ENCODE results near the gene HMGCLL1.

The HMGCLL1 gene

DNA sequence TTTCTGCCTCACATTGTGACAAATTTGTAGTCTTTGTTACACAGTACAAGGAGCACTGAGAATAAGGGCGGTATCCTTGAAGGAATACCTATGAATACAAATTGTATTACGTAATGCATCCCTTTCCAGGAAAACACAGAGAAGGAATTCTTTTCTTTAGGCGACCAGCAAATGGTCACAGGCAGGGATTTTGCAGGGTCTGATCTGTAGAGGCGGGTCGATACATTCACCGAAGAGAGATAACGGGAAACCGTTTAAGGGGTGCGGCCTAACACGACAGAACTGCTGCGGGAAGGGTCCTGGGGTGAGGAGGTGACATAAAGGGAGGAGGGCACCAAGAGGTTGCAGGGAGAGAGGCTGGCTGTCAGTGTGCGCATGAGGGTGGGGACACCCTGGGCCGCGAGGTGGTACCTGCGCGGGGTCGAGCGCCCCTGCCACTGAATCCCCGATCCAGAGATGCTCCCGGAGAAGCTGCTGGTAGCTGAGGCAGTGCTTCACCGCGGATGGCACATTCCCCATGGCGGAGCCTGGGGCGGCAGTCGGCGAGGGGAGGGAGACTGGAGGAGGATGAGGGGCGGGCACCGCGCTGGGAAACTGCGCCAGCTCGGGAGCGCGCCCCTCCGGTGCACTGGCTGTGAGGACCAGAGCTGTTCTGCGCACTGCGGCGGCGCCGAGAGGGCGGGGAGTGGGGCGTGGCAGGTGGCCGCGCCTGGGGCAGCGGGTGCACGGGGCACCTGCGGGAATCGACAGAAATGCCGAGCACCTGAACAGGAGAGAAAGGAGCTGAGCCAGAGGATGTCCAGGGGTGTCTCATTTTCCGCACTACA is at the start of gene HMGCLL1:
TSS of gene HMGCLL1 (minus strand) at position 656 of the 827 bp plus-strand sequence. CDS start at position 519, 137 bp downstream.
- DNase-seq, result no peak

DNA sequence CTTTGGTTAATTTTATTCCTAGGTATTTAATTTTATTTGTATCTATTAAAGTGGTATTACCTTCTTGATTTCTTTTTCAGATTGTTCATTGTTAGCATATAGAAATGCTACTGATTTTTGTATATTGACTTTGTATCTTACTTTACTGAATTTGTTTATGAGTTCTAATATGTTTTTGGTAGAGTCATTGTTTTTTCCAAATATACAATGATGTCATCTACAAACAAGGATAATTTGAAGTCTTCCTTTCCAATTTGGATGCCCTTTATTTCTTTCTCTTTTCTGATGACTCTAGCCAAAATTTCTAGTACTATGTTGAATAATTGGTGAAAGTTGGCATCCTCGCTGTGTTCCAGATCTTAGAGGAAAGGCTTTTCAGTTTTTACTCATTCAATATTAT is 43.0 kb upstream of the HMGCLL1 start:
- no peak for DNase-seq

- no peak for DNase-seq
Observed at GRCh38 chr6:55621244-55621643, 42.3 kb upstream of the HMGCLL1 start.

GRCh38 chr6:55617272-55617671 is 38.3 kb upstream of the HMGCLL1 start:
- DNase-seq, result no peak

DNA sequence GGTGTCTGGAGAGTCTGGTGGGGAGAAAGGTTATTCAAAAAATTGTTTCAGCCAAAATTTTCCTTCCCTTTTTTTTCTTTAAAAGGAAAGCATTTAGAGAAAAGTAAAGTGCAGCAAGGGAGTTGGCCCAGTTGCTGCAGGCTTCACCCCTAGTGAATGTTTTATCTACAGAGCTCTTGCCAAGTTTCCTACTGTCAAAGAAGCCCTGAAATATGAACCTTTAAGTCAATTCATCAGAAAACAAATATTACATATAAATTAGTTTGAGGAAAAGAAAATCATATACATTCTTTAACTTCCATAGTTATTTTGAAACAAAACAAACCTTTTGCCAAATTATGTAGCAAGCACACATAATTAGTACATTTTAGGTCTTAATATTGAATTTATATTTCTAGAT is 25.0 kb upstream of the HMGCLL1 start:
- no peak for DNase-seq

DNA sequence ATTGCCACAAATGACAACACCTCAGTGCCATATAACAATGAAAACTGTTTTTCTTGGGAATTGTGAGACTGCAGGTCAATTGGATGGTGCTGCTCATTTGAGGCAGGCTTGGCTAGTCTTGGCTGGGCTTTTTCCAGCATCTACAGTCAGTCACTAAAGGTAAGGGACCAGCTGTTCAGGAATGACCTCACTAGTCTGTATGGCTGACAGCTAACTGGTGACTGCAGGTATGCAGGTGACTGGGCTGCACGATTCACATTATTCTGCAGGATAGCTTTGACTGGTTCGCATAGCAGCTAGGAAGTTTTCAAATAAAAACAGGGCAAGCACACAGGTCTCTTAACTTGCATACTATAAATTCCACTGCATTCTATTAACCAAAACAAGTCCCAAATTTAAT is 22.1 kb upstream of the HMGCLL1 start:
- no peak for DNase-seq

DNA sequence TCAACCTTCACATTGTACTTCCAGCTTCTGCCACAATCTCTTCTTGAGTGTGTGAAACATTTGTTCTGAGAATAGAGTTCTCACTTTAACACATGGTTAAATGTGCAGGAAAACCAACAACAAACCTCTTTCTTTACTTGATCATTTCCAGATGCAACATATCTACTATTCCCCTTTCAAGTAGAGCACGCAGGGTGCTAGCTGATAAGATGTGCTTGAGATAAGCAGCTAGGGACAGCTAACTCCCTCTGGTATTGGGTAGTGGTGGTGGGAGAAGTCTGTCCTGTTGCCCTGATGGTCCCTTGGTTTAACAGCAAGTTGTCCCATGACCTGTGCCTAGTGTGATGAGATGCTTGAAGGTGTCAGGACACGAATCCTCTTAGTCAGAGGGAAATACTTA is 15.4 kb upstream of the HMGCLL1 start:
- no peak for DNase-seq

GRCh38 chr6:55584654-55585354 is 5.8 kb upstream of the HMGCLL1 start:
- no peak for DNase-seq

- no peak for DNase-seq
Observed at GRCh38 chr6:55576811-55577210, 2.2 kb downstream of the HMGCLL1 start.

DNA sequence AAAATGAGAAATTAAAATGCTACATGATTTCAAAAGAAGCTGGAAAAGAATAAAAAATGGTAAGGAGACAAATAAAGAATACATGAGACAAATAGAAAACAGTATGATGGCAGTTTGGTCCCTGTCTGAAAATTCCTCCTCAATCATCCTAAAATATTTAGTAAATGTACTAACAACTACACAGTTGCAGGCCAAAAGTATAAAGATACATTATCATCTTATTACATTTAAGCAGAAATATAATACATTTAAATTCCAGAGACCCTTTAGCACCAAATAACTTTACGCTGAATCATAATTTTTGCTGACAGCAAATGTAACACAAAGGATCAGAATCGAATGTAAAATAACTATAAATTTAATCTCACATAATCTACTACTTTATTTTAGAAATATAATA is 4.4 kb downstream of the HMGCLL1 start:
- no peak for DNase-seq

DNA sequence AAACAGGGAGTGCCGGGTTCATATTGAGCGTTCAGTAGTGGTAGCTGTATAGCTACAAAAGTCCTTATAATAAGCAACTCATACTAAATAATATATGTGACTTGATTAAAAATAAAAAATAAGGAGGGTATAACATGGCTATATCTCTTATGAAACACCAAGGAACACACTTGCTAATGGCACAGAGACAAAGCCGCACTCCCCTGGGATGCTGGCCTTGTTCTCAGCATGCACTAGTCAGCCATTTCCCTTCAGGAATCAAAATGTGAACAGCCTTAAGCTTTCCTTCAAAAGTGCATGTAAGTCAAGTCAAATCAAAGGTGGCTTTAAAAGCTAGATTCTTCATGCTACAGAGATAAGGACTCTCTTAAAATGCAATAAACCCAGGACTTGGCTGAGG is 9.4 kb downstream of the HMGCLL1 start:
- no peak for DNase-seq

GRCh38 chr6:55568808-55569439 is 10.1 kb downstream of the HMGCLL1 start:
- DNase-seq, result no peak

GRCh38 chr6:55567558-55567957 is 11.4 kb downstream of the HMGCLL1 start:
- DNase-seq, result no peak

DNA sequence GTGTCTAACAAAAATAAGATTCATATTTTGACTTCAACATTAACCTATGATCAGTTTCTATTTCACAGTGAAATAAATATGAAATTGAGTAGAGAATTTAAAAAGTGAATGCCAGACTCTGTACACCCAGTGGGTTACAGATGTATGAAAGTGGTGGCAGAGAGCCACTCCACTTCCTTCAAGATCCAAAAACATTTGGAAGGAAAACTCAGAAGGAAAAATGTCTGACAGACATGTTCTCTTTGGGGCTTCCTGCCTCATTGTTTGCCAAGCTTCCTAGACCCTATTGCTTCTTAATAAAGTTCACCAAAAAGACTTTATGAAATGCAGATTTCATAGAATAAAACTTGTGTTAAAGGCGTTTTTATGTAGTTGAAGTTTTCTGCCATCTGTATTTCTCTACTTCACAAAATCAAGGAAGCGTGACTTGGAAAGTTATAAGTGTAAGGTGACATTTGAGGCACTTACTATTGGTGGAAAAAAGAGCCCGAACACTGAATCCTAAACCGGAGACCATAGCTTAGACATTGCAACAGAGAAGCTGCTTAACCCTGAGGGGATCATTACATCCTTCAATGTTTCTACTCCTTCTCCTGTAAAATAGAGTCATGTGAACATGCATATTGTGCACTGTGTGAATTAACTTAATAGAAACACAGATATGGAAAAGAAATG is 12.8 kb downstream of the HMGCLL1 start:
- no peak for DNase-seq

- no peak for DNase-seq
Observed at GRCh38 chr6:55562318-55562717, 16.7 kb downstream of the HMGCLL1 start.

DNA sequence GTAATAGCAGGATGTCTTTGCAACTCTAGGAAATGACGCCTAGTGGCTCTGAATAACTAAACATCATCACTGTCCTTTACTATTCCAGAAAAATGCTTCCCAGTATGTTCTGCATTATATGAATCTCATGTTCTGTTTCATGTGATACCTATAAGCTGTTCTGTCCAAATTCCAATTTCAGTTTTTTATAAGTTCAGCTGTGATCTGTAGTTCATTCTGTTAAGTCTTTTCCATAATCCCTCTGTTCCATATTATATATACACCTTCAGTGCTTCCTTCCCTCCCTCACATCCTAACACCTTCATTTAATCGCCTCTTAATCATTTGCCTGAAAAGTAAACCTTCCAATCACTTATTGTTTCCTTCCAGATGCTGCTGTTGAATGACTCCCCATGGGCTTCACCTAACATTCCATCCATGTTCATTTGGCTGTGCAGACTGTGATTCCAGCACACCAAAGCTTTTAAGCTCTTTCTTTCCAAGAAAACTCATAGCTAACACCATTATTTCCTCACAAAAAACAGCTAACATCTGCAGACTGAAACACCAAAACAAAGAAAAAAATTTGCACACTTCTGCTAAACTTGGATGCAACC is 18.6 kb downstream of the HMGCLL1 start:
- no peak for DNase-seq

- no peak for DNase-seq
Observed at GRCh38 chr6:55557146-55557545, 21.8 kb downstream of the HMGCLL1 start.

GRCh38 chr6:55545791-55546190 is 33.2 kb downstream of the HMGCLL1 start:
- DNase-seq, result no peak

- DNase-seq, result no peak
Observed at GRCh38 chr6:55543633-55544309, 35.2 kb downstream of the HMGCLL1 start.

- no peak for DNase-seq
Observed at GRCh38 chr6:55541024-55541423, 38.0 kb downstream of the HMGCLL1 start.

DNA sequence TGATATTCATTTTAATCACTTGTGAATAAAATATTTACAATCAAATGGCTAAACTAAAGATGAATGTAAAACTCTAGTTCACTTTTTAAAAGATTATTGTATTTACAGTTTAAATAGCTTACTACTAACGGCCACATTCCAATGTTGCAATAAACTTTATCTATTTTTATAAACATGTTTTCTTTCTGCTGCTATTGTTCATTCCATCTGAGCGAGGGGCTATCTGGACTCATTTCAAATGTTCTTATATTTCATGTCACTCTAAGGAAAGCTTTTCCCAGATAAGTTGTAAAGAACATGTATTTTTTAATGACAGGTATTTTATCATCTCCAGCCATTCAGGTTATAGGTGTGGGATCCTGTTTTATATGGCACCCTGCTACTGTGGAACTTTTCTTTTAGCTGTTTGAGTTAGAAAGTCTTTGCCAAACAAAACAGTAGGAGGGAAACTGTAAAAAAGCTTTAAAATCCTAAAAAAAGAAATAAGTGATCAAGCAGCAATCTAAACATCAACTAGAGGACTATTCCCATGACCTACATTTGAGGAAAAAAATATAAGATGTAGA is 42.5 kb downstream of the HMGCLL1 start:
- no peak for DNase-seq

DNA sequence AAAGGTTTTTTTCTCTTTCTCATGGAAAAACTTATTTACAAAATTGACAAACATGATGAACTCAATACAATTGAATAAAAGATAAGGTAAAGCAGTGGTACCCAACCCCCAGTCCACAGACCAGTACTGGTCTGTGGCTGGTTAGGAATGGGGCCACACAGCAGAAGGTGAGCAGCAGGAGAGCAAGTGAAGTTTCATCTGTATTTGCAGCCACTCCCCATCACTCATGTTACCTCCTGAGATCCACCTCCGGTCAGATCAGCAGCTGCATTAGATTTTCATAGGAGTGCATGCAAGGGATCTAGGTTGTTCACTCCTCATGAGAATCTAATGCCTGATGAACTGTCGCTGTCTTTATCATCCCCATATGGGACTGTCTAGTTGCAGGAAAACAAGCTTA is 47.5 kb downstream of the HMGCLL1 start:
- DNase-seq, result no peak
